ENCODE results near the gene CFAP46.
"Not testable (repeated sequence)": the region's sequence is repeated elsewhere in the genome, so short reads cannot be mapped to it uniquely, and the experiment has no call there.

CFAP46 gene

GRCh38 chr10:132907821-132908620 is 34.3 kb downstream of the CFAP46 start:
- no peak overlapping the region for H3K4me3 ChIP-seq (ENCODE audit: low read depth, low read length)
- no peaks in the 10 kb centered on the region for H3K27me3 ChIP-seq (ENCODE audit: control insufficient read depth, insufficient read depth, low read length)
- H3K27ac ChIP-seq (ENCODE audit: low read depth, low read length), result no peak overlapping the region
- H3K36me3 ChIP-seq (ENCODE audit: control insufficient read depth, insufficient read depth, low read length), result no peaks in the 10 kb centered on the region
- H3K4me1 ChIP-seq (ENCODE audit: control insufficient read depth, insufficient read depth, low read length), result peaks cover 5% of the 10 kb centered on the region; the same call in 1 of the 2 replicates
- no peaks in the 10 kb centered on the region for H3K9me3 ChIP-seq (ENCODE audit: control insufficient read depth, insufficient read depth, low read length)
- H3K9ac ChIP-seq (ENCODE audit: low read depth, low read length), result no peak overlapping the region

- Histone ChIP-seq H3K36me3 (ENCODE audit: control insufficient read depth, insufficient read depth, low read length) (no peaks in the 10 kb centered on the region), H3K9ac (ENCODE audit: low read depth, low read length) (no peak overlapping the region), H3K4me3 (ENCODE audit: low read depth, low read length) (no peak overlapping the region), H3K9me3 (ENCODE audit: control insufficient read depth, insufficient read depth, low read length) (no peaks in the 10 kb centered on the region), H3K27me3 (ENCODE audit: control insufficient read depth, insufficient read depth, low read length) (no peaks in the 10 kb centered on the region), H3K27ac (ENCODE audit: low read depth, low read length) (no peak overlapping the region), H3K4me1 (ENCODE audit: control insufficient read depth, insufficient read depth, low read length) (0 out of 2 replicates have a peak, but pooled peaks cover 2% of the 10 kb centered on the region)
Measured at GRCh38 chr10:132906836-132907235, 35.5 kb downstream of the CFAP46 start.

GRCh38 chr10:132906106-132906505 is 36.3 kb downstream of the CFAP46 start:
- no peak overlapping the region for H3K9ac ChIP-seq (ENCODE audit: low read depth, low read length)
- no peaks in the 10 kb centered on the region for H3K9me3 ChIP-seq (ENCODE audit: control insufficient read depth, insufficient read depth, low read length)
- H3K4me1 ChIP-seq (ENCODE audit: control insufficient read depth, insufficient read depth, low read length), result no peaks in the 10 kb centered on the region
- H3K27ac ChIP-seq (ENCODE audit: low read depth, low read length), result no peak overlapping the region
- H3K27me3 ChIP-seq (ENCODE audit: control insufficient read depth, insufficient read depth, low read length), result no peaks in the 10 kb centered on the region
- no peaks in the 10 kb centered on the region for H3K36me3 ChIP-seq (ENCODE audit: control insufficient read depth, insufficient read depth, low read length)
- H3K4me3 ChIP-seq (ENCODE audit: low read depth, low read length), result no peak overlapping the region

- Histone ChIP-seq H3K9me3 (ENCODE audit: control insufficient read depth, insufficient read depth, low read length) (no peaks in the 10 kb centered on the region), H3K36me3 (ENCODE audit: control insufficient read depth, insufficient read depth, low read length) (no peaks in the 10 kb centered on the region), H3K27ac (ENCODE audit: low read depth, low read length) (no peak overlapping the region), H3K27me3 (ENCODE audit: control insufficient read depth, insufficient read depth, low read length) (no peaks in the 10 kb centered on the region), H3K9ac (ENCODE audit: low read depth, low read length) (no peak overlapping the region), H3K4me3 (ENCODE audit: low read depth, low read length) (no peak overlapping the region), H3K4me1 (ENCODE audit: control insufficient read depth, insufficient read depth, low read length) (no peaks in the 10 kb centered on the region)
Measured at GRCh38 chr10:132905661-132906060, 36.7 kb downstream of the CFAP46 start.

GRCh38 chr10:132904814-132905649 is 37.3 kb downstream of the CFAP46 start:
- Histone ChIP-seq H3K9ac (ENCODE audit: low read depth, low read length) (no peak overlapping the region), H3K4me3 (ENCODE audit: low read depth, low read length) (no peak overlapping the region), H3K27ac (ENCODE audit: low read depth, low read length) (no peak overlapping the region), H3K9me3 (ENCODE audit: control insufficient read depth, insufficient read depth, low read length) (no peaks in the 10 kb centered on the region), H3K27me3 (ENCODE audit: control insufficient read depth, insufficient read depth, low read length) (no peaks in the 10 kb centered on the region), H3K4me1 (ENCODE audit: control insufficient read depth, insufficient read depth, low read length) (no peaks in the 10 kb centered on the region), H3K36me3 (ENCODE audit: control insufficient read depth, insufficient read depth, low read length) (no peaks in the 10 kb centered on the region)

GRCh38 chr10:132904181-132904813 is 38.1 kb downstream of the CFAP46 start:
- Histone ChIP-seq H3K27ac (ENCODE audit: low read depth, low read length) (no peak overlapping the region), H3K4me3 (ENCODE audit: low read depth, low read length) (no peak overlapping the region), H3K9ac (ENCODE audit: low read depth, low read length) (no peak overlapping the region), H3K27me3 (ENCODE audit: control insufficient read depth, insufficient read depth, low read length) (no peaks in the 10 kb centered on the region), H3K9me3 (ENCODE audit: control insufficient read depth, insufficient read depth, low read length) (no peaks in the 10 kb centered on the region), H3K36me3 (ENCODE audit: control insufficient read depth, insufficient read depth, low read length) (no peaks in the 10 kb centered on the region), H3K4me1 (ENCODE audit: control insufficient read depth, insufficient read depth, low read length) (no peaks in the 10 kb centered on the region)

- not testable (repeated sequence) for H3K27ac ChIP-seq (ENCODE audit: low read depth, low read length)
Measured at GRCh38 chr10:132902656-132903575, 39.5 kb downstream of the CFAP46 start.

GRCh38 chr10:132901351-132901750 is 41.0 kb downstream of the CFAP46 start:
- no peak overlapping the region for H3K4me3 ChIP-seq (ENCODE audit: low read depth, low read length)
- no peak overlapping the region for H3K27ac ChIP-seq (ENCODE audit: low read depth, low read length)
- no peaks in the 10 kb centered on the region for H3K9me3 ChIP-seq (ENCODE audit: control insufficient read depth, insufficient read depth, low read length)
- no peaks in the 10 kb centered on the region for H3K4me1 ChIP-seq (ENCODE audit: control insufficient read depth, insufficient read depth, low read length)
- no peaks in the 10 kb centered on the region for H3K27me3 ChIP-seq (ENCODE audit: control insufficient read depth, insufficient read depth, low read length)
- H3K36me3 ChIP-seq (ENCODE audit: control insufficient read depth, insufficient read depth, low read length), result no peaks in the 10 kb centered on the region
- H3K9ac ChIP-seq (ENCODE audit: low read depth, low read length), result no peak overlapping the region

More at GRCh38 chr10:132902656-132903575, 39.5 kb downstream of the CFAP46 start:
- not testable (repeated sequence) for H3K36me3 ChIP-seq (ENCODE audit: control insufficient read depth, insufficient read depth, low read length); H3K4me3 ChIP-seq (ENCODE audit: low read depth, low read length); H3K9me3 ChIP-seq (ENCODE audit: control insufficient read depth, insufficient read depth, low read length); H3K9ac ChIP-seq (ENCODE audit: low read depth, low read length); H3K4me1 ChIP-seq (ENCODE audit: control insufficient read depth, insufficient read depth, low read length); H3K27me3 ChIP-seq (ENCODE audit: control insufficient read depth, insufficient read depth, low read length)

GRCh38 chr10:132900211-132900756 is 42.1 kb downstream of the CFAP46 start:
- no peak overlapping the region for H3K9ac ChIP-seq (ENCODE audit: low read depth, low read length)

GRCh38 chr10:132899751-132900065 is 42.7 kb downstream of the CFAP46 start:
- H3K4me1 ChIP-seq (ENCODE audit: control insufficient read depth, insufficient read depth, low read length), result no peaks in the 10 kb centered on the region
- no peak overlapping the region for H3K4me3 ChIP-seq (ENCODE audit: low read depth, low read length)
- no peaks in the 10 kb centered on the region for H3K9me3 ChIP-seq (ENCODE audit: control insufficient read depth, insufficient read depth, low read length)
- no peaks in the 10 kb centered on the region for H3K36me3 ChIP-seq (ENCODE audit: control insufficient read depth, insufficient read depth, low read length)
- H3K27me3 ChIP-seq (ENCODE audit: control insufficient read depth, insufficient read depth, low read length), result no peaks in the 10 kb centered on the region
- H3K9ac ChIP-seq (ENCODE audit: low read depth, low read length), result no peak overlapping the region
- no peak overlapping the region for H3K27ac ChIP-seq (ENCODE audit: low read depth, low read length)

More at GRCh38 chr10:132900211-132900756, 42.1 kb downstream of the CFAP46 start:
- no peaks in the 10 kb centered on the region for H3K27me3 ChIP-seq (ENCODE audit: control insufficient read depth, insufficient read depth, low read length)
- H3K4me1 ChIP-seq (ENCODE audit: control insufficient read depth, insufficient read depth, low read length), result no peaks in the 10 kb centered on the region
- H3K27ac ChIP-seq (ENCODE audit: low read depth, low read length), result no peak overlapping the region
- H3K9me3 ChIP-seq (ENCODE audit: control insufficient read depth, insufficient read depth, low read length), result no peaks in the 10 kb centered on the region
- H3K36me3 ChIP-seq (ENCODE audit: control insufficient read depth, insufficient read depth, low read length), result no peaks in the 10 kb centered on the region
- H3K4me3 ChIP-seq (ENCODE audit: low read depth, low read length), result no peak overlapping the region
